ENCODE data around the gene NAT16. TPM values are rescaled to one million over a fixed set of nuclear protein-coding genes. Genes with fewer than 3 reads are reported as not detected.

The NAT16 gene
- polyA plus RNA-seq, 1 of the 3 experiments (the other 2 are of a cell fraction): 0.64 TPM

- H3K79me2 ChIP-seq (ENCODE audit: insufficient read depth): no peaks in the 10 kb centered on the region
- ChIA-PET POLR2A (interaction anchor here (1.4 to 2.2 kb wide), 2 partner anchors 11 to 31 kb away, joined by 3 to 15 read pairs; partner anchors contain the start of gene VGF), CTCF (interaction anchor here (0.9 to 6.7 kb wide), 7 partner anchors 15 to 107 kb away, joined by 3 to 43 read pairs (median 3); partner anchors contain the start of gene FIS1)
- H3K4me2 ChIP-seq: no peak overlapping the region
- TF ChIP-seq YY1 (IDR thresholded peaks at IDR 0.05; ENCODE audit: low read depth) (no peak), FOXM1 (IDR thresholded peaks at IDR 0.05; ENCODE audit: low read depth) (no peak), GABPA (IDR thresholded peaks at IDR 0.05; ENCODE audit: low read depth) (no peak), RXRA (IDR thresholded peaks at IDR 0.05; ENCODE audit: borderline replicate concordance, low read depth) (no peak), RCOR1 (IDR thresholded peaks at IDR 0.05; ENCODE audit: low read length) (no peak), POLR2AphosphoS5 (IDR thresholded peaks at IDR 0.05; ENCODE audit: low read depth, low read length) (no peak), CTCF (IDR thresholded peaks at IDR 0.05) (no peak), REST (IDR thresholded peaks at IDR 0.05; ENCODE audit: low read depth, low read length) (no peak), ELF1 (IDR thresholded peaks at IDR 0.05) (no peak), FOSL2 (IDR thresholded peaks at IDR 0.05; ENCODE audit: borderline replicate concordance, low read depth) (no peak), PBX3 (IDR thresholded peaks at IDR 0.05) (no peak), EZH2phosphoT487 (IDR thresholded peaks at IDR 0.05; ENCODE audit: borderline replicate concordance, low read depth) (no peak), FOXJ3 (CRISPR knock-in tag; IDR thresholded peaks at IDR 0.05) (no peak), GATA2 (CRISPR knock-in tag; IDR thresholded peaks at IDR 0.05) (no peak), TAF1 (IDR thresholded peaks at IDR 0.05; ENCODE audit: borderline replicate concordance, low read depth, low read length) (no peak), NRF1 (IDR thresholded peaks at IDR 0.05; ENCODE audit: low read depth, low read length) (no peak)
- no peak overlapping the region for H2AFZ ChIP-seq (ENCODE audit: low read depth)
- no peak overlapping the region for H3K4me3 ChIP-seq (ENCODE audit: low read depth in 2 of 2, low read length in 1 of 2)
- no peaks in the 10 kb centered on the region for H4K20me1 ChIP-seq (ENCODE audit: insufficient read depth)
- no peaks in the 10 kb centered on the region for H3K9me3 ChIP-seq
- peaks cover 26% of the 10 kb centered on the region for H3K27me3 ChIP-seq (ENCODE audit: insufficient read depth)
- no peak overlapping the region for H3K9ac ChIP-seq
- H3K27ac ChIP-seq (ENCODE audit: low read depth in 2 of 2, low read length in 1 of 2): no peak overlapping the region
- no peak for DNase-seq
- WGBS (ENCODE audit: low lambda C conversion rate): 90% methylated on average over 3 of the region's 3 CpGs
- peaks cover 5% of the 10 kb centered on the region for H3F3A ChIP-seq (replicated peaks; ENCODE audit: insufficient read depth)
- peaks cover 0 to 12% of the 10 kb centered on the region in 2 experiments; a peak in 1 of 4 replicates for H3K4me1 ChIP-seq (ENCODE audit: control insufficient read depth in 1 of 2, insufficient read depth in 2 of 2, low read depth in 1 of 2, low read length in 1 of 2)
- H3K9me2 ChIP-seq: no peaks in the 10 kb centered on the region
- no peaks in the 10 kb centered on the region for H3K36me3 ChIP-seq (replicated peaks in 1 of 2; ENCODE audit: control insufficient read depth in 1 of 2, insufficient read depth in 2 of 2, low read length in 1 of 2)
Measured at GRCh38 chr7:101175664-101176063, 4.4 kb downstream of the NAT16 start.

Data from SK-N-SH (cell line).